Measurements from ENCODE around the gene DCAF4.

Gene DCAF4

DNA sequence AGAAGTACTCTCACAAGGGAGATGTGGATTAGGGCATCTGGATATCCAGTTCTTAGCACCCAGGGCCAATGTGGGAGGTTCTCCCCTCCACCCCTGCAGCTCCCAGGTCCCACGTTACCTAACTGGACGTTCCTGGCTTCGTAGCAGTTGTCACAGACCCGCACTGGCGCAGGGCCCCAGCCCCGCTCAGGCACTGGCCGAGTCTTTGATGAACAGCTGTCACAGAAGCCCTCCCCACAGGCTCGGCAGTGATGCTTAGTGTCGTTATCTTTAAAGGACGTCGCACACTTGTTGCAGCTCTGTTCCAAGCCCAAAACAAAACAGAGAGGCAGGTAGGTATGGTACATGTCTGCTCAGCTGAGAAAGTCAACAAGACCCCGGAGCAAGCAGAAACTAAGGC, 48.4 kb downstream of the DCAF4 start:
- H3K4me3 ChIP-seq (ENCODE audit: low read depth, low read length): no peak overlapping the region
- no peak overlapping the region for H3K27ac ChIP-seq
- no peaks in the 10 kb centered on the region for H3K9me3 ChIP-seq (ENCODE audit: control insufficient read depth, low read length)
- H3K4me2 ChIP-seq (ENCODE audit: low read length): no peak overlapping the region
- no peak overlapping the region for H2AFZ ChIP-seq
- no peaks in the 10 kb centered on the region for H3K27me3 ChIP-seq (ENCODE audit: control insufficient read depth, insufficient read depth, low read length)
- TF ChIP-seq CTCF (IDR thresholded peaks at IDR 0.05): no peak
- no peak overlapping the region for H3K9ac ChIP-seq
- H3K4me1 ChIP-seq: no peaks in the 10 kb centered on the region
- no peaks in the 10 kb centered on the region for H3K36me3 ChIP-seq (ENCODE audit: control insufficient read depth, insufficient read depth, low read length)
- H3K79me2 ChIP-seq: no peaks in the 10 kb centered on the region

DNA sequence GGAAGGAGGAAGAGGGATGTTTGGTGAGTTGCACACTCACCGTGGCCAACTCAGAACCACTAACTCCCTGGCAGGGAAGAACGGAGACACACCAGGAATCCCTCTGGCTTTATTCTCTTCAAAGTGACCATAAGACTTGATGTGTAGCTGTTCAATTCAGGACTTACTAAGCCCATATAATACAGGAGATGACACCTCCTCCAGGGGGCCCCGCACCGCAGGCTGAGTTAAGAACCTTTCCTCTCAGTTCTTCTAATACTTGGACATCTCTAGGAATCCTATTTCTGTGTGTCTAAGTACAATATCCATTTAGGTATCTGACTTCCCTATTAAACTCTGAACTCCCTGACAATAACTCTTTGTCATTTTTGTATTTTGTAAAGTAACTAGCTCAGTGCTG, 49.5 kb downstream of the DCAF4 start:
- Histone ChIP-seq H3K79me2 (no peaks in the 10 kb centered on the region), H3K4me3 (ENCODE audit: low read depth, low read length) (no peak overlapping the region), H3K36me3 (ENCODE audit: control insufficient read depth, insufficient read depth, low read length) (no peaks in the 10 kb centered on the region), H3K27ac (no peak overlapping the region), H3K9ac (no peak overlapping the region), H3K9me3 (ENCODE audit: control insufficient read depth, low read length) (no peaks in the 10 kb centered on the region), H2AFZ (no peak overlapping the region), H3K4me1 (no peaks in the 10 kb centered on the region), H3K27me3 (ENCODE audit: control insufficient read depth, insufficient read depth, low read length) (no peaks in the 10 kb centered on the region), H3K4me2 (ENCODE audit: low read length) (no peak overlapping the region)
- no peak for TF ChIP-seq CTCF (IDR thresholded peaks at IDR 0.05)

- no peak overlapping the region for H3K27ac ChIP-seq
Observed at GRCh38 chr14:72978856-72979255, 52.6 kb downstream of the DCAF4 start.

DNA sequence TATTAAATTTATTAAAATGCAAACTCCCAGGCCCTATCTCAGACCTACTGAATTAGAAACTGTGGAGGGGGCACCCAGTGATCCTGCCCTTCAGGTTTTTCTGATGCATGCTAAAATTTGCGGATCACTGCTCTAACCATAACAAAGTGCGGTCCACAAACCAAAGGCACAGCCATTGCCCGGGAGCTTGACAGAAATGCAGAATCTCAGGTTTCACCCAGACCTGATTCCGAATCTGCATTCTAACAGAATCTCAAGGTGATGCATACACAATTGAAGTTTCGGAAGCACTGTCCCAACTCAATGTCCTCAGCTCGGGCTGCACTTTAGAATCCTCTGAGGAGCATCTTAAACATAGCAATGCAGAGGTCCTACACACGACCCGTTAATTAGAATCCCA, 54.6 kb downstream of the DCAF4 start:
- Histone ChIP-seq H3K79me2 (no peaks in the 10 kb centered on the region), H3K27me3 (ENCODE audit: control insufficient read depth, insufficient read depth, low read length) (no peaks in the 10 kb centered on the region)

More at GRCh38 chr14:72978856-72979255, 52.6 kb downstream of the DCAF4 start:
- H2AFZ ChIP-seq: no peak overlapping the region
- no peaks in the 10 kb centered on the region for H3K9me3 ChIP-seq (ENCODE audit: control insufficient read depth, low read length)
- TF ChIP-seq CTCF (IDR thresholded peaks at IDR 0.05): no peak
- H3K36me3 ChIP-seq (ENCODE audit: control insufficient read depth, insufficient read depth, low read length): no peaks in the 10 kb centered on the region
- no peaks in the 10 kb centered on the region for H3K79me2 ChIP-seq
- H3K4me1 ChIP-seq: no peaks in the 10 kb centered on the region
- no peak overlapping the region for H3K4me3 ChIP-seq (ENCODE audit: low read depth, low read length)
- H3K9ac ChIP-seq: no peak overlapping the region
- no peaks in the 10 kb centered on the region for H3K27me3 ChIP-seq (ENCODE audit: control insufficient read depth, insufficient read depth, low read length)
- H3K4me2 ChIP-seq (ENCODE audit: low read length): no peak overlapping the region

More for the DNA sequence above, 54.6 kb downstream of the DCAF4 start:
- H3K9ac ChIP-seq: no peak overlapping the region
- H2AFZ ChIP-seq: no peak overlapping the region
- no peaks in the 10 kb centered on the region for H3K9me3 ChIP-seq (ENCODE audit: control insufficient read depth, low read length)
- H3K4me2 ChIP-seq (ENCODE audit: low read length): no peak overlapping the region
- no peak overlapping the region for H3K4me3 ChIP-seq (ENCODE audit: low read depth, low read length)
- no peaks in the 10 kb centered on the region for H3K36me3 ChIP-seq (ENCODE audit: control insufficient read depth, insufficient read depth, low read length)
- H3K4me1 ChIP-seq: no peaks in the 10 kb centered on the region
- no peak overlapping the region for H3K27ac ChIP-seq
- no peak for TF ChIP-seq CTCF (IDR thresholded peaks at IDR 0.05)
